ENCODE data around the gene CHCHD10. TPM values are rescaled to one million over a fixed set of nuclear protein-coding genes. Genes with fewer than 3 reads are reported as not detected.

The CHCHD10 gene
- total RNA-seq, 1 experiment from 2014 or later = 14.1 TPM

DNA sequence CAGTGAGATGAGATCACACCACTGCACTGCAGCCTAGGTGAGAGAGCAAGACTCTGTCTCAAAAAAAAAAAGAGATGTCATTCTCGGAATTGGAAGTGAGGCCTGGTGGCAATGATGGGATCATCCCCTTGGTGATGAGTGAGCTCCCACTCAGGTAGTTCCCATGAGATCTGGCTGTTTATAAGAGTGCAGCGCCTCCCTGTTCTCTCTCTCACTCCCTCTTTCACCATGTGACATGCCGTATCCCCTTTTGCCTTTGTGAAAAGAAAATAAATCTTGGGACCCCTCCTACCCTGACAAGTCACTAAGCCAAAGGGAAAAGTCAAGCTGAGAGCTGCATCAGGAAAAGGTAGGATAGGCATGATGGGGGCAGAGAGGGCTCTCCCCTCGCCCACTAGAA lies 45.6 kb downstream of the CHCHD10 start:
- Histone ChIP-seq H3K27me3 (no peaks in the 10 kb centered on the region), H3K36me3 (no peaks in the 10 kb centered on the region), H3K4me1 (peaks cover 7% of the 10 kb centered on the region; the same call in 1 of the 2 replicates), H3K4me3 (no peak overlapping the region), H3K9me3 (replicated peaks) (no peaks in the 10 kb centered on the region), H3K27ac (no peak overlapping the region)
- DNase-seq = no peak

DNA sequence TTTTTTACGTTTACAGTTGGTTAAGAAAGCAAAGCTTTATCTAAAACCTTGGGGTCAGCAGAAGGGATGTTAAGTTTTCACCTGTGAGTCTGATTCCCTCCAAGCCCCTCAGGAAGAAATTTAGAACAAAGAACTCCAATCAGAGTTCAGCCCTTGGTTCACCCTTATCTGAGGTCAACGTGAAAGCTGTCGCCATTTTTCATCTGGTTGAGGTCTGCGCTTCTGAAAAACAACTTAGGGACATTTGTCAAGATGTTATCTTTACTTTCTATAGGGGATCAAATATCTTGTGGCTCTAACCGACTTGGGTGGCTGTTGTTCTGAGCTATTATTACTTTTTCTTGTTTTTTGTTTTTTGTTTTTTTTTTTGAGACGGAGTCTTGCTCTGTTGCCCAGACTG lies 46.9 kb downstream of the CHCHD10 start:
- Histone ChIP-seq H3K9me3 (replicated peaks) (no peaks in the 10 kb centered on the region), H3K27ac (no peak overlapping the region), H3K36me3 (no peaks in the 10 kb centered on the region), H3K27me3 (no peaks in the 10 kb centered on the region), H3K4me1 (peaks cover 7% of the 10 kb centered on the region; the same call in 1 of the 2 replicates), H3K4me3 (no peak overlapping the region)
- DNase-seq = no peak

DNA sequence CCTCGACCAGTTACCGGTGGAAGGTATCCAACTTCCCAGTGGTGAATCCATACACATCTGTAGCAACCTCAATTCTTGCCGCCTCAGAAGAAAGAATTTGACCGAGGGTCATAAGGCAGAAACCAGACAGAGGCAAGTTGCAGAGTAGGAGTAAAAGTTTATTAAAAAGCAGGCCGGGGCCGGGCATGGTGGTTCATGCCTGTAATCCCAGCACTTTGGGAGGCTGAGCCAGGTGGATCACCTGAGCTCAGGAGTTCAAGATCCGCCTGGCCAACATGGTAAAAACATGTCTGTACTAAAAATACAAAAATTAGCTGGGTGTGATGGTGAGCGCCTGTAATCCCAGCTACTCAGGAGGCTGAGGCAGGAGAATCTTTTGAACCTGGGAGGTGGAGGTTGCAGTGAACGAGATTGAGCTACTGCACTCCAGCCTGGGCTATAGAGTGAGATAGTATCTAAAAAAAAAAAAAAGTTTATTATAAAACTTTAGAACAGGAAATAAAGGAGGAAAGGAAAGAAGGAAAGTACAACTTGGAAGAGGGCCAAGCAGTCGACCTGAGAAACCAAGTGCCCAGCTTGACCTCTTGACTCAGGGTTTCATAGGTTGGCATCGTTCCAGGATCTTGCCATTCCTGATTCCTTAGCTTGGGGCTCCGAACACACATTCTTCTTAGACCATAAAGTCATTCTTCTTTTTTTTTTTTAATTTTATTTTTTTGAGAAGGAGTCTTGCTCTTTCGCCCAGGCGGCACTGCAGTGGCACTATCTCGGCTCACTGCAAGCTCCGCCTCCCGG lies 49.2 kb downstream of the CHCHD10 start:
- Histone ChIP-seq H3K27me3 (no peaks in the 10 kb centered on the region), H3K9me3 (replicated peaks) (no peaks in the 10 kb centered on the region), H3K4me1 (peaks cover 7% of the 10 kb centered on the region; the same call in 1 of the 2 replicates), H3K36me3 (peaks cover 3% of the 10 kb centered on the region; the same call in 1 of the 2 replicates), H3K4me3 (no peak overlapping the region), H3K27ac (no peak overlapping the region)
- no peak for DNase-seq

DNA sequence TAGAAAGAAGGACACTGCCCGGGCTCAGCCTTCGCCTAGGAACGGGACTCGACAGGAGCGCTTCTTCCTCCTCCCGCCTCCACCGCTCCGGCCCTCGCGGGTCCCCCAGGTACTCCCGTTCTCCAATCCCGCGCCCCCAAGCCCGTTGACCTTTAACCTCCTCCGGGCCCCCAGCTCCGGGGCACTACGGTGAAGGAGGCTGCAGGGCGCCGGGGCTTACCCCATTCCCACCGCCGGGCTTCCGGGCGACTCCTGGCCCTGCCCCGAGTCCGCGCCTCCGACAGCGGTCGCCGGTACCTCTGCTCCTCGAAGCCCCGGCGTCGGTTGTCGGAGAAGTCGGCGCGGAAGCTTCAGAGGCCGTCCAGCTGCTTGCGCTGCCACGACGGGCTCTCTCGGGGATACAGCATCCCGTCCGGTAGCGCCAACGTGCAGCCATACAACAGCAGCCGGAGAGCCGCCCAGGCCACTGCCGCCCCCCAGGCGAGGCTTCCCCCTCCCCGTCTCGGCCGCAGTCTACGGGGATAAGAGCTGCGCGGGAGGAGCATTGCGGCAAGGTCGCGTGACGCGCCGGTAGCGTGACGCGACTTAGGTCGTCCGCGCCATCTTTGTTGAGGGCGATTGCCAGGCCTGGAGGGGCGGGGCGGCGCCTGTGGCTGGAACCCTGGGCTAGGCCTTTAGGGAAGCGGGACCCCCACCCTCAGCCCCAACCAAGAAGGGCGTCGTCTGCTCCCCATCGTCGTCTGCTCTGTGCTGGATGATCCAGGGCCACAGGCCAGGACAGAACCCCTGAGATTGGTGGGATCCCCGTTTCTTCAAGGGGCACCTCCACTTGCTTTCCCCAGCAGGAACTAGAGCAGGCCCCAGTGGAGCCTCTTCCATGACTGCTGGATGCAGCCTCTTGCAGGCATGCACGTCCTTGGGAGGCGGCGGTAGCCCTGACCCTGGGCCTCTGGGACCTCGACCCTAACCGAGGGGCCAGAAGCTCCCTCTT lies 50.7 kb downstream of the CHCHD10 start:
- peak; percentile 86 to 91 for DNase-seq
- H3K27me3 ChIP-seq = no peaks in the 10 kb centered on the region
- no peaks in the 10 kb centered on the region for H3K9me3 ChIP-seq (replicated peaks)
- H3K4me1 ChIP-seq = no peaks in the 10 kb centered on the region
- H3K36me3 ChIP-seq = peaks cover 6% of the 10 kb centered on the region
- peak overlapping the region; percentile 48 for H3K27ac ChIP-seq
- peak overlapping the region; percentile 70 for H3K4me3 ChIP-seq

Other genes starting within 250 kb of the CHCHD10 start
- gene IGLL1, start 187.7 kb downstream of the CHCHD10 start, total RNA-seq (2014; rRNA removed; shearing (Covaris generic)) = 0.36 TPM in 1 of 2 replicates, not detected in the other
- not detected in 2 replicates for gene DRICH1, start 135.7 kb downstream of the CHCHD10 start, total RNA-seq (2014; rRNA removed; shearing (Covaris generic))
- gene RGL4, start 77.0 kb downstream of the CHCHD10 start, total RNA-seq (2014; rRNA removed; shearing (Covaris generic)) = 0.03 TPM in 1 of 2 replicates, not detected in the other
- 6.1 and 7.1 TPM in 2 replicates for gene ZNF70, start 16.9 kb downstream of the CHCHD10 start, total RNA-seq (2014; rRNA removed; shearing (Covaris generic))
- gene VPREB3, start 13.5 kb downstream of the CHCHD10 start, total RNA-seq (2014; rRNA removed; shearing (Covaris generic)) = 0.28 TPM in 1 of 2 replicates, not detected in the other
- not detected in 2 replicates for gene C22orf15, start 5.0 kb downstream of the CHCHD10 start, total RNA-seq (2014; rRNA removed; shearing (Covaris generic))
- gene MMP11, start 4.9 kb upstream of the CHCHD10 start, total RNA-seq (2014; rRNA removed; shearing (Covaris generic)) = 6.6 TPM in 2 replicates
- 119 and 152 TPM in 2 replicates for gene SMARCB1, start 19.0 kb upstream of the CHCHD10 start, total RNA-seq (2014; rRNA removed; shearing (Covaris generic))
- gene DERL3, start 71.0 kb upstream of the CHCHD10 start, total RNA-seq (2014; rRNA removed; shearing (Covaris generic)) = not detected in 2 replicates
- 0.51 and 1.9 TPM in 2 replicates for gene SLC2A11, start 89.9 kb upstream of the CHCHD10 start, total RNA-seq (2014; rRNA removed; shearing (Covaris generic))
- gene MIF, start 126.4 kb upstream of the CHCHD10 start, total RNA-seq (2014; rRNA removed; shearing (Covaris generic)) = 270 and 350 TPM in 2 replicates
- gene GSTT2B, start 193.2 kb upstream of the CHCHD10 start, total RNA-seq (2014; rRNA removed; shearing (Covaris generic)) = 14.0 and 14.9 TPM in 2 replicates
- 3.8 and 4.5 TPM in 2 replicates for gene DDTL, start 198.9 kb upstream of the CHCHD10 start, total RNA-seq (2014; rRNA removed; shearing (Covaris generic))
- 116 and 143 TPM in 2 replicates for gene DDT, start 206.5 kb upstream of the CHCHD10 start, total RNA-seq (2014; rRNA removed; shearing (Covaris generic))
- gene GSTT2, start 212.2 kb upstream of the CHCHD10 start, total RNA-seq (2014; rRNA removed; shearing (Covaris generic)) = 0.58 and 0.75 TPM in 2 replicates
- gene GSTT4, start 237.5 kb upstream of the CHCHD10 start, total RNA-seq (2014; rRNA removed; shearing (Covaris generic)) = not detected in 2 replicates
- 23.9 and 24.9 TPM in 2 replicates for gene CABIN1, start 243.3 kb upstream of the CHCHD10 start, total RNA-seq (2014; rRNA removed; shearing (Covaris generic))

Measured in SJCRH30 (cell line).